ENCODE results near the gene NTN4. TPM values are rescaled to one million over a fixed set of nuclear protein-coding genes. Genes with fewer than 3 reads are reported as not detected.
A peak's percentile ranks its signal among the peaks of the same experiment; 100 is the strongest.
"Not testable (repeated sequence)": the region's sequence is repeated elsewhere in the genome, so short reads cannot be mapped to it uniquely, and the experiment has no call there.

Gene NTN4
- total RNA-seq, 1 experiment from 2014 or later = 68.4 TPM

DNA sequence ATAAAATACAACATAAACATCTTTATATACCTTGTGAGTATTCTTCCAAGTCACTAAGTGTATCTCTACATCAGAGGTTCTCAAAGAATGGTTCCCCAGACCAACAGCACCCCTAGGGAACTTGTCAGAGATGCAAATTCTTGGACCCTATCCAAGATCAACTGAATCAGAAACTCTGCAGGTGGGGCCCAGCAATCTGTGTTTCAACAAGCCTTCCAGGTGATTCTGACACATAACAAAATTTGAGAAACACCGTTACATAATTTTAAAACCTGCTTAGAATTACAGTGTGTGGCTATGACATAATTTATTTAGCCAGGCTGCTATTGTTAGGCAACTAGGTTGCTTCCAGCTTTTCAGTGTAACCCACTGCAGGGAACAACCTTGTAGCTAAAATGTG is 49.8 kb downstream of the NTN4 start:
- H3K4me1 Mint-ChIP-seq (ENCODE audit: low read depth, unreplicated experiment) = peaks cover 58% of the 10 kb centered on the region
- peaks cover 21% of the 10 kb centered on the region for H3K36me3 Mint-ChIP-seq (ENCODE audit: insufficient read depth, unreplicated experiment)
- CTCF ChIA-PET = no interaction called here

DNA sequence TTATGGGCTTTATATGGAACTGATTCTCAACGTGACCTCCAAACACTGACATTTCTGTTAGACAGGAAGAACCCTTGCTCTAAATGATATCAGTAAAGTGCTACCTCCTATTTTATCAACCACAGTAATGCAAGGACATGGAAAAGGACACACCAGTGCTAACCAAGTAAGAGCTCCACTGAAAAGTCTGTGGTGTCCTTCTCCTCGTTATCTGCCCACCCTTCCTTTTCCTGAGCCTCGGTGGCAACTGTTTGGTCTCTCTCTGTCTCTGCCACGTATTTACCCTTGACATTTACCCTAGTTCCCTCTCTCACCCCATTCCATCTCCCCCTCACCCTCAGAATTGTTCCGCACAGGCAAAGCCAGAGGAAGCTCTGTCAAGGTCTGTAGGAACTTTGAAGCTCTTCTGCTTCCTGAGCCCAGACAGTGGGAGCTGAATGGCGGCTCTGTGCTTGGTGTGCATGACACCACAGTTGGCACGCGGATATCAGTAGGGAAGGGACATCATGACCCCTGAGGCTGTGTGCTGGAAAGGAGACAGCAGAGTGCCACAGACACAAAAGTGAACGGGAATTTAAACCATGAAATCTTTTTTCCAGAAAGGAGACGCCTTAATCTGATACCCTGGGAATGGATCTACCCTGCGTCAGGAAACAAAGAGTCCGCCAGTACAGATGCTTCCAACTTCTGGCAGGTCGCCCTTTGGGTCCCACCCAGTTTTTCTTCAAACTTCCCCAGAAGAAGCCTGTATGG is 50.8 kb downstream of the NTN4 start:
- Mint-ChIP-seq H3K4me3 (ENCODE audit: low read depth, unreplicated experiment) (no peak overlapping the region), H3K27ac (ENCODE audit: unreplicated experiment) (peak overlapping the region; percentile 13), H3K27me3 (ENCODE audit: unreplicated experiment) (no peaks in the 10 kb centered on the region), H3K36me3 (ENCODE audit: insufficient read depth, unreplicated experiment) (peaks cover 17% of the 10 kb centered on the region), H3K4me1 (ENCODE audit: low read depth, unreplicated experiment) (peaks cover 49% of the 10 kb centered on the region), H3K9me3 (ENCODE audit: low read depth, unreplicated experiment) (no peaks in the 10 kb centered on the region)
- CTCF ChIA-PET = interaction anchor here (0.6 kb wide), 1 partner anchor 202 kb away, joined by 4 read pairs; no protein-coding TSS in a partner anchor
- intact Hi-C loops (cut with micrococcal nuclease; ENCODE audit: unreplicated experiment) = no loop called here
- no TSS peak for BruUV-seq (replicated peaks)
- DNase-seq = no peak
- TF ChIP-seq, protein P1, sequence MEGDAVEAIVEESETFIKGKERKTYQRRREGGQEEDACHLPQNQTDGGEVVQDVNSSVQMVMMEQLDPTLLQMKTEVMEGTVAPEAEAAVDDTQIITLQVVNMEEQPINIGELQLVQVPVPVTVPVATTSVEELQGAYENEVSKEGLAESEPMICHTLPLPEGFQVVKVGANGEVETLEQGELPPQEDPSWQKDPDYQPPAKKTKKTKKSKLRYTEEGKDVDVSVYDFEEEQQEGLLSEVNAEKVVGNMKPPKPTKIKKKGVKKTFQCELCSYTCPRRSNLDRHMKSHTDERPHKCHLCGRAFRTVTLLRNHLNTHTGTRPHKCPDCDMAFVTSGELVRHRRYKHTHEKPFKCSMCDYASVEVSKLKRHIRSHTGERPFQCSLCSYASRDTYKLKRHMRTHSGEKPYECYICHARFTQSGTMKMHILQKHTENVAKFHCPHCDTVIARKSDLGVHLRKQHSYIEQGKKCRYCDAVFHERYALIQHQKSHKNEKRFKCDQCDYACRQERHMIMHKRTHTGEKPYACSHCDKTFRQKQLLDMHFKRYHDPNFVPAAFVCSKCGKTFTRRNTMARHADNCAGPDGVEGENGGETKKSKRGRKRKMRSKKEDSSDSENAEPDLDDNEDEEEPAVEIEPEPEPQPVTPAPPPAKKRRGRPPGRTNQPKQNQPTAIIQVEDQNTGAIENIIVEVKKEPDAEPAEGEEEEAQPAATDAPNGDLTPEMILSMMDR (IDR thresholded peaks at IDR 0.05; ENCODE audit: unreplicated experiment) = no peak

More for the DNA sequence above, 49.8 kb downstream of the NTN4 start:
- Mint-ChIP-seq H3K9me3 (ENCODE audit: low read depth, unreplicated experiment) (peaks cover 5% of the 10 kb centered on the region), H3K27ac (ENCODE audit: unreplicated experiment) (no peak overlapping the region), H3K27me3 (ENCODE audit: unreplicated experiment) (no peaks in the 10 kb centered on the region), H3K4me3 (ENCODE audit: low read depth, unreplicated experiment) (no peak overlapping the region)
- TF ChIP-seq, protein P1 (IDR thresholded peaks at IDR 0.05; ENCODE audit: unreplicated experiment) = no peak
- no TSS peak for BruUV-seq (replicated peaks)
- no peak for DNase-seq
- intact Hi-C loops (cut with micrococcal nuclease; ENCODE audit: unreplicated experiment) = no loop called here

DNA sequence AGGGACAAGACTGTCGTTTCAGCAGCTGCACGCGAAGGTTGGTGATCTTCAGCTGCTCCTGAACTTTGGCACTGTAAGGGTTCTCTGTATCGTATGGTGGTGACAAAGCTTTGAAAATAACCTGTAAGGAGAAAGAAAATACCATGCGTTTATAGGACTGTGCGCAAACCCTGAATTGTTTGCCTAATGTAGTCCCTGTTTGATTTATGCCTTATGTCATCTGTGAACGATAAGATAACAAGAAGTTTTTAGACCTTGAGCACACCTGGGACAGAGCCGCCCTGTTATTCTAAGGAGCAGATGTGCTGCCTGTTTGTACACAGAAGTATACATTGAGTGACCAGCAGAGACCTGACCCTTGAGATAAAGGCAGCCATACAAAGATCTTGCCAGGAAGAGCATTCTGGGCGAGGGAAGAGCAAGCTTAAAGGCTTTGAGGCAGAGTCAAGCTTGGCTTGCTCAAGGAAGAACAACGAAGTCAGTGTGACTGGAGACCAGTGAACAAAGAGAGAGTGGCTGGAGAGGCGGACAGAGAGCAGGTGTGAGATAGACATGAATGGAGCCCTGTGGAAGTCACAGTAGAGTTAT is 52.4 kb downstream of the NTN4 start:
- TF ChIP-seq, protein P1 (IDR thresholded peaks at IDR 0.05; ENCODE audit: unreplicated experiment) = no peak
- no TSS peak for BruUV-seq (replicated peaks)
- CTCF ChIA-PET = interaction anchor here (0.5 to 1.0 kb wide), 4 partner anchors 37 to 688 kb away, joined by 3 to 9 read pairs (median 3); no protein-coding TSS in a partner anchor
- Mint-ChIP-seq H3K27ac (ENCODE audit: unreplicated experiment) (peak overlapping the region; percentile 83), H3K27me3 (ENCODE audit: unreplicated experiment) (no peaks in the 10 kb centered on the region), H3K4me3 (ENCODE audit: low read depth, unreplicated experiment) (peak overlapping the region; percentile 15), H3K9me3 (ENCODE audit: low read depth, unreplicated experiment) (no peaks in the 10 kb centered on the region), H3K4me1 (ENCODE audit: low read depth, unreplicated experiment) (peaks cover 42% of the 10 kb centered on the region), H3K36me3 (ENCODE audit: insufficient read depth, unreplicated experiment) (peaks cover 22% of the 10 kb centered on the region)
- intact Hi-C loops (cut with micrococcal nuclease; ENCODE audit: unreplicated experiment) = no loop called here
- DNase-seq = peak; percentile 33

DNA sequence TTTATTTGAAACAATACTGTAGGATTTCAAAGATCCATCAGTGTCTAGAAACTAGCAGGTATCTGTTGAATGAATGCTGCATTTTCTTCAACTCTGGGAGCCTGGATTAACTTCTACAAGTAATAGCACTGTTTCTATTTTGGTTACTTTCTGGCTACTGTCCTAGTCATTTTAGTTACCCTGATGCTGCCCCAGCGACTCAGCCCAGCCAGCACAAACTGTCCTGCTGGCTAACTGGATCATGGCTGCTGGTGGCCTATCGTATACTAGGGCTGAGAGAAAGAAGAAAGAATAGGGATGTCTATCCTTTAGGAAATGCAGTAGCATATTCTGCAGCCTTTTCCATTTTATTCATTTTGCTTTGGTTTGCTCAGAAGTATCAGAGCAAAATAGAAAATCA is 53.9 kb downstream of the NTN4 start:
- TF ChIP-seq, protein P1 (IDR thresholded peaks at IDR 0.05; ENCODE audit: unreplicated experiment) = no peak
- peaks cover 22% of the 10 kb centered on the region for H3K36me3 Mint-ChIP-seq (ENCODE audit: insufficient read depth, unreplicated experiment)
- intact Hi-C loops (cut with micrococcal nuclease; ENCODE audit: unreplicated experiment) = no loop called here
- H3K9me3 Mint-ChIP-seq (ENCODE audit: low read depth, unreplicated experiment) = no peaks in the 10 kb centered on the region
- CTCF ChIA-PET = no interaction called here
- no peak overlapping the region for H3K27ac Mint-ChIP-seq (ENCODE audit: unreplicated experiment)
- H3K4me3 Mint-ChIP-seq (ENCODE audit: low read depth, unreplicated experiment) = no peak overlapping the region
- BruUV-seq (replicated peaks) = no TSS peak
- peaks cover 30% of the 10 kb centered on the region for H3K4me1 Mint-ChIP-seq (ENCODE audit: low read depth, unreplicated experiment)
- DNase-seq = no peak
- no peaks in the 10 kb centered on the region for H3K27me3 Mint-ChIP-seq (ENCODE audit: unreplicated experiment)

DNA sequence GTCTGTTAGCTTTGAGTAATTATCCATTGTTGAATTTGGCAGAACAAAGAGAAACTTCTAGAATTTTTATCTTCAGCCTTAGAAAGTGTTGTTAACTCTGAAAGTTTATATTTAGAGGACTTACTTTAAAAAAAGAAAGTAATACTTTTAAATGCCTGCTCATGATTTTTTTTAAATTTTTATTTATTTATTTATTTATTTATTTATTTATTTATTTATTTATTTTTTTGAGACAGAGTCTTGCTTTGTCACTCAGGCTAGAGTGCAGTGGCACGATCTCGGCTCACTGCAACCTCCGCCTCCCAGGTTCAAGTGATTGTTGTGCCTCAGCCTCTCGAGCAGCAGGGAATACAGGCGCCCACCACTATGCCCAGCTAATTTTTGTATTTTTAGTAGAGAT is 54.8 kb downstream of the NTN4 start:
- H3K27me3 Mint-ChIP-seq (ENCODE audit: unreplicated experiment); DNase-seq; CTCF ChIA-PET; BruUV-seq (replicated peaks); H3K9me3 Mint-ChIP-seq (ENCODE audit: low read depth, unreplicated experiment); H3K4me3 Mint-ChIP-seq (ENCODE audit: low read depth, unreplicated experiment); intact Hi-C loops (cut with micrococcal nuclease; ENCODE audit: unreplicated experiment); H3K27ac Mint-ChIP-seq (ENCODE audit: unreplicated experiment): not testable (repeated sequence)
- Mint-ChIP-seq H3K4me1 (ENCODE audit: low read depth, unreplicated experiment) (peaks cover 28% of the 10 kb centered on the region), H3K36me3 (ENCODE audit: insufficient read depth, unreplicated experiment) (peaks cover 22% of the 10 kb centered on the region)
